Aorta (tissue), 5 donors: Measurements from ENCODE around the gene MED27. TPM values are rescaled to one million over a fixed set of nuclear protein-coding genes. Genes with fewer than 3 reads are reported as not detected.

ENCODE experiments used
- ATAC-seq: fragments of 200-7000 bp; cut with Tn5 transposase; one replicate; pipeline ENCODE4 v1.9.1; 2022; ENCODE audit warnings: moderate library complexity; ENCODE audit not compliant: low FRiP score
- DNase-seq, 2 donors: peaks; one replicate each; pipeline ENCODE4 v3.0.0-alpha.2; 2020
- H3K27ac ChIP-seq, 2 donors: one replicate each; pipeline ENCODE4 v1.5.1; 2013; ENCODE audit warnings: low read length in 2 of 2, mild to moderate bottlenecking in 2 of 2, moderate library complexity in 2 of 2, control low read depth in 1 of 2, inconsistent platforms in 1 of 2, low read depth in 1 of 2
- H3K27me3 ChIP-seq, 2 donors: one replicate each; pipeline ENCODE4 v1.6.1; 2013; ENCODE audit warnings: control low read depth in 1 of 2, low read length in 1 of 2, mild to moderate bottlenecking in 1 of 2, moderate library complexity in 1 of 2; ENCODE audit not compliant: insufficient read depth in 2 of 2, control insufficient read depth in 1 of 2
- H3K36me3 ChIP-seq, 2 donors: one replicate each; pipeline ENCODE4 v1.6.1; 2013; ENCODE audit warnings: control low read depth in 1 of 2, low read length in 1 of 2, mild to moderate bottlenecking in 1 of 2; ENCODE audit not compliant: insufficient read depth in 2 of 2, control insufficient read depth in 1 of 2
- H3K4me1 ChIP-seq, 2 donors: one replicate each; pipeline ENCODE4 v1.6.1; 2013; ENCODE audit warnings: low read length in 2 of 2, control low read depth in 1 of 2, mild to moderate bottlenecking in 1 of 2, moderate library complexity in 1 of 2; ENCODE audit not compliant: insufficient read depth in 2 of 2, control insufficient read depth in 1 of 2
- H3K4me3 ChIP-seq, 2 donors: one replicate each; pipeline ENCODE4 v1.5.1; 2013; ENCODE audit warnings: low read length in 2 of 2, control low read depth in 1 of 2, mild to moderate bottlenecking in 1 of 2
- H3K9me3 ChIP-seq: one replicate; pipeline ENCODE4 v1.6.1; 2013; ENCODE audit warnings: mild to moderate bottlenecking, low read length; ENCODE audit not compliant: control insufficient read depth
- WGBS, 2 donors: extraction: QIAGEN DNeasy Blood & Tissue Kit; methylation state at CpG; one replicate each; pipeline ENCODE4 v1.1.7; 2013; 5-methylcytosine and 5-hydroxymethylcytosine counted together
- intact Hi-C, 2 donors: fragments of 100-400 bp; cut with DNase I; formaldehyde crosslinking; loops; one replicate each; pipeline versions ENCODE4 v1.14.2 to v1.15.0; 2022
- polyA plus RNA-seq, 2 donors: library from polyadenylated mRNA; stranded (reverse); fragments of 200-250 nt; gene quantifications; one replicate each; pipeline ENCODE4 v1.2.3, GENCODE V29; 2013
- total RNA-seq, 2 donors: library from RNA; stranded (reverse); fragmentation: NEBNext Ultra II Directional; extraction: Animal tissue kit (Norgen Biotek cat#: 25700); gene quantifications; one replicate each; pipeline ENCODE4 v1.2.1, GENCODE V29; 2021
- donor health status: healthy with polysubstance abuse.
- donor health status: Bipolar disorder and iron deficiency.
- donor health status: DM: no; HTN: no; CAD: no.
- donor health status: DM: no; HTN: no; CAD: no.
- donor health status: DM: yes; HTN: yes; CAD: no.

Gene MED27
- total and polyA plus RNA-seq, 4 donors: 15.5 to 25.1 (median 20.9) TPM

DNA sequence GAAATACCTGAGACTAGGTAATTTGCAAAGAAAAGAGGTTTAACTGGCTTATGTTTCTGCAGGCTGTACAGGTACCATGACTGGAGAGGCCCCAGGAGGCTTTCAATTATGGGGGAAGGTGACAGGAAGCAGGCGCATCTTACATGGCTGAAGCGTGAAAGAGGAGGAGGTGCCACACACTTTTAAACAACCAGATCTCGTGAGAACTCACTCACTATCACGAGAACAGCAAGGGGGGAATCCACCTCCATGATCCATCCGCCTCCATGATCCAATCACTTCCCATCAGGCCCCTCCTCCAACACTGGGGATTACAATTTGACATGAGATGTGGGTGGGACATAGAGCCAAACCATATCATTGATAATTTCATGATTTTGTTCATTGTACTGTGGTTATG is 2.5 kb upstream of the MED27 start:
- WGBS, 2 donors: 69 to 70% methylated on average over 5 of the region's 5 CpGs
- intact Hi-C loops: no loop called here
- Histone ChIP-seq H3K4me3 (no peak overlapping the region), H3K27me3 (peaks cover 0 to 2% of the 10 kb centered on the region in 2 donors), H3K27ac (no peak overlapping the region), H3K36me3 (no peaks in the 10 kb centered on the region), H3K4me1 (peaks cover 2 to 9% of the 10 kb centered on the region in 2 donors), H3K9me3 (no peaks in the 10 kb centered on the region)
- ATAC-seq (no peak), DNase-seq (no peak)

DNA sequence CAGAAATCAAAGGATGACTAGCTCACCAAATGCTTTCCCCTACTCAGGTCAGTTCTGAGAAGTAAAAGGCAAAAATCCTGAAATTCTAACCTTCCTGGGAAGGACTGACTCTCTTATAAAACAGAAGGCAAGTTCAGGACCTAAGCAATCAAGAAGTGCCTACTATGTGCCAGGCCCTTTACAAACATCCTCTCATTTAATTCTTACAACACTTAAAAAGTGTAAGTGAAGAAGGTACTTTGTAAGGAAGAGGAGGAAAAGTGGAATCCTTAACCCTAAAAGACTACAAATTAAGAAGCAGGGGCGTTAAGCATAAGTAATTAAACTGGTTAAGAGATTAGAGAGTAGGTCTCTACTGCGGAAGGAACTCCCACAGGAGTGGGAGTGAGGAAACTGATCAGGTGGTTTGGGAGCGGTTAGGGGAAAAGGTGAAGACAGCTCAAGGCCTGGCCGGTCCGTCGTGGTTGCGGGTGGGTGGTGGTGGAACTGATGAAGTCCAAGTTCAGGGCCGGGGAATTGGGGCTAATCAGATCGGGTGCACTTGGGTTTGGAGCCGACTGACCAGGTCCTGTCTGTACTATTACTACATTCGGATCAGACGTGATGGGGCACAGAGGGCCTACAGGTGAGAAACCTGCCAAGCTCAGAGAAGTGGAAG is 839 bp downstream of the MED27 start:
- DNase-seq: no peak
- intact Hi-C loops: loop anchor here (10.0 kb wide), 2 partner anchors 156 to 166 kb away; no protein-coding TSS in a partner anchor

DNA sequence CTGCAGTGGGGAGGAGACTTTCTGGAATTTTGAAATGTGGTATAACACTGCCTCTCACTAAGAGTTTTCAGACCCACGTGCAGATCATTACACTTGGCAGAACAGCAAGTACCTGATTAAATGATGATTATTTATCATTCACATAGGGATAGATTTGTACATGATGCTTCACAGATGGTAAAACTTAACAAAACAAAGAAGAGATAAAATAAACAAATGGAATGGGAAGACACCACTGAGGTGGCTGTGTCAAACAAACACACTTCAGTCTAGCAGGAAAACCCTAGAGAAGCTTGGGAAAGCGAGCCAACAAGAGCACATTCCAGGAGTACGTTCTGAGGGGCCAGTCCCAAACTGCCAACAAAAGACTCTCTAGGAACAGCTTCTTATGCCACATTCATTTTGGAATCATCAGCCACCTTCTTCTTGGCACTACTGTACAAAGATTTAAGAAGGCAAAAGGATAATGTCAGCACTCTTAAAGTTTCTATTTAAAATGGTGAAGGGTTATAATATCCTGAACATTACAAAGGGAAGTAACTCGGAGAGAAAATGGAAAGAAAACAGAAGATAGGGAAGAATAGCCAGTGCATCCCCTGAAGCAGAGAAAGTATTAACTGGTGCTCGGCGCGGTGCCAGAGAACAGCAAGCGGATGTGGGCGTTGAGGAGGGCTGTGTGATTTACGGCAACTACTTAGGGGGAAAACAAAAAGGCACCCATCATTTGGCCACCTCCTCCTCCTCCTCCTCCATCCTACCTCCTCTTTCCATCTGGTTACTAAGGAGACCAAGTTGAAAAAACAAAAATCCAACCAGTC is 1.6 kb downstream of the MED27 start:
- peaks cover 2 to 16% of the 10 kb centered on the region in 2 donors for H3K4me1 ChIP-seq
- DNase-seq: peak; percentile 65 to 87
- intact Hi-C loops: loop anchor here (10.0 kb wide), 2 partner anchors 157 to 167 kb away; no protein-coding TSS in a partner anchor

More for the DNA sequence above, 839 bp downstream of the MED27 start:
- H3K4me3 ChIP-seq: peak overlapping the region; percentile 79 to 89
- peak overlapping the region in 1 of 2 donors; percentile 11 for H3K27ac ChIP-seq
- no peaks in the 10 kb centered on the region for H3K27me3 ChIP-seq
- H3K4me1 ChIP-seq: peaks cover 2 to 13% of the 10 kb centered on the region in 2 donors
- peak; percentile 16 for ATAC-seq
- WGBS, 2 donors: 2% methylated on average over 12 of the region's 12 CpGs
- no peaks in the 10 kb centered on the region for H3K36me3 ChIP-seq
- no peaks in the 10 kb centered on the region for H3K9me3 ChIP-seq

DNA sequence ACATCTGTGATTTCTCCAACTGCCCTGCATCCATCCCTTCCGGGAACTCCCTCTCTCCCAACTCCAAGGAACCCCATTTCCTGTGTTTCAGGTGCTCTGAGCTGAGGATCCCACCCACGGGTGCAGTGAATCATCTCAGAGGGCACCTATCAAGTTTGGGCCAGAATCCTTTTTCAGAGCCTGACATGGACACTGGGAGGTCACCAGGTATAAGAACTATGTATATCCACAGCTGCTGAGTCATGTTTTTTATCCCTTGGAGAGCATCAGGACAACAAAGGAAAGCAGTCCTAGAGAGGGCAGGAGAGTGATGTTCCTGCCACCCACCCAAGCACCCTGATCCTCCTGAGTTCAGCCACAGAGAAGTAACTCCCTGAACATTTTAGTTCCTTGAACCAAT is 3.8 kb downstream of the MED27 start:
- Histone ChIP-seq H3K4me1 (peaks cover 2 to 18% of the 10 kb centered on the region in 2 donors), H3K9me3 (no peaks in the 10 kb centered on the region), H3K4me3 (no peak overlapping the region), H3K27ac (peak overlapping the region in 1 of 2 donors; percentile 2), H3K27me3 (no peaks in the 10 kb centered on the region), H3K36me3 (no peaks in the 10 kb centered on the region)
- ATAC-seq: no peak
- 72 to 76% methylated on average over 2 of the region's 2 CpGs for WGBS, 2 donors
- intact Hi-C loops: loop anchor here (10.0 kb wide), 2 partner anchors 159 to 169 kb away; no protein-coding TSS in a partner anchor
- no peak for DNase-seq

More for the DNA sequence above, 1.6 kb downstream of the MED27 start:
- 6 to 15% methylated on average over 10 of the region's 10 CpGs for WGBS, 2 donors
- H3K27me3 ChIP-seq: no peaks in the 10 kb centered on the region
- H3K36me3 ChIP-seq: no peaks in the 10 kb centered on the region
- peak overlapping the region; percentile 79 to 89 for H3K4me3 ChIP-seq
- no peaks in the 10 kb centered on the region for H3K9me3 ChIP-seq
- no peak for ATAC-seq
- H3K27ac ChIP-seq: peak overlapping the region; percentile 38 to 57

DNA sequence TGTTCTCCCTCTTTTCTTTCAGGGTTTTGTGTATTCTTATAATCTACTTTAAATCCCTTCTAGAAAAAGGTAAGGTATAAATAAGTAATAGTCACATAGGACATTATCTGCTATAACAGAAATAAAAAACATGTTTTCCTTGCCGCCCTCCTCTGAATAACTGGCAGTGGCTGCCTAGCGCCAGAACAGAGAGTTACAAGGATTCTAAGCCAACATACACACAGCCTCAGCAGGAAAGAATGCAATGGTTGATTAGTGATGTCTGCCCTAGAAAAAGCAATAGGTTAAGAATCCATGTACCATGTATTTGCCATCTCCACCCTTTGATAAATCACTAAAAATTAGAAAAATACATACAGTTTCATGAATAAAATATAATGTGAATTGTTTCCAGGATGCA is 4.9 kb downstream of the MED27 start:
- Histone ChIP-seq H3K9me3 (no peaks in the 10 kb centered on the region), H3K27ac (no peak overlapping the region), H3K27me3 (no peaks in the 10 kb centered on the region), H3K4me3 (no peak overlapping the region), H3K36me3 (no peaks in the 10 kb centered on the region), H3K4me1 (peaks cover 2 to 18% of the 10 kb centered on the region in 2 donors)
- intact Hi-C loops: loop anchor here (10.0 kb wide), 2 partner anchors 160 to 170 kb away; no protein-coding TSS in a partner anchor
- DNase-seq (no peak), ATAC-seq (peak; percentile 65)
- WGBS, 2 donors: 0 to 8% methylated on average over 2 of the region's 2 CpGs

DNA sequence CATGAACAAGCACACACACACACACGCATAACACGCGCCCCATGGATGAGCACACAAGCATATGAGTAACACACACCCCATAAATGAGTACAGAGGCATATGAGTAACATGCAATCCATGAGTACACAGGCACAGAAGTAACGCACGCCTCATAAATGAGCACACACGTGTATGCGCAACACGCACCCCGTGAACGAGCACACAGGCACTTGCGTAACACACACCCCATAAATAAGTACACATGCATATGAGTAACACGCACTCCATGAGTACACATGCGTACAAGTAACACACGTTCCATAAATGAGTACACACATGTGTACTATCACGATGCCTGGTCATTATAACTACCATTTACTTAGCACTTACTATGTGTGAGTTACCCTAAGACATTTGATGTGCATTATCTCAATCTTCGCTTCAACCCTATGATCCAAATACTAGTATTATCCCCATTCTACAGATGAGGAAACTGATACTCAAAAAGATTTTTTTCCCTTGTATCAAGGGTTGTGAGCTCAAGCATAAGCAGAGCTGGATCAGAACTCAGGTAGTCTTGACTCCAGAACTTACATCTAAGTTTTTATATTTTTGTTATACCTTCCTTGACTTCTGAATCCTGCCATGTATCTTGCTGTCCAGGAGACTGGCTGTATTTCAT is 7.7 kb downstream of the MED27 start:
- 97 to 98% methylated on average over 16 of the region's 16 CpGs for WGBS, 2 donors
- H3K4me3 ChIP-seq: no peak overlapping the region
- no peak for DNase-seq

DNA sequence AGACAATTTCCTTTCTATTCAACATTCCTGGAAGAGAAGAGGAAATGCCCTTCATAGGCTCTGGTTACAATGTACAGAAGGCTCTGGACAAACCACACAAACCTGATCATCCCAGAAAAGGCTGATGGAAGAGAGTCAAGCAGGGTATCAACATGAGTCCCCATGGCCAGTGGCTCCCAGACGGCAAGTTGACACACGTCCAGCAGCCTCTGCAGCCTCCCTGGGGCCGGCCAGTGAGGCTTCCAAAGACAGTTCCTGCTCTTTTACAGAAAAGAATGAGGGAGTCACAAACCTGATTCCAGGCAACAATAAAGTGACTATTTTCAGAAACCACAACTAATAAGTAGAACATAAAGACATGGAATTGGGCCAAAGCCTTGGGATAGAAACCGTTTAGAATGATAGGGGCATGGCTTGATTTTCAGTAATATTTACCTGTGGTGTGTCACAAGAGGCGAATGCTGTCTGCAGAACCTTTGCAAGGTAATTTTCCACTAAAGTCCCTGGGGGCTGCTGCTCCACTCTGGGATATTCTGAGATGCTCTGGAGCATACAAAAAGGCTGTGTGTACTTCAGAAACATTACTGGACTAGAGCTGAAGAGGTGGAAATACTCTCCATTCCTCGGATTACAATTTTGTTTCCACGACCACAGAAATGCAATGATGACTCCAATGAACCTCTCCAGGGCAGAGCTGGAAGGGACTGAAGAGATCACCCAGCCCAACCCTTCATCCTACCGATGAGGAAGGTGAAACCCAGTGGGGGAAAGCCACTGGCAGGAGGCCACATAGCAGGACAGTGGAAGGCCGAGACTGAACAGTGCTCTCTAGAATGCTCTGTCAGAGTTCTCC is 10.4 kb downstream of the MED27 start:
- DNase-seq (no peak), ATAC-seq (no peak)
- Histone ChIP-seq H3K36me3 (no peaks in the 10 kb centered on the region), H3K4me3 (no peak overlapping the region), H3K27me3 (no peaks in the 10 kb centered on the region), H3K9me3 (no peaks in the 10 kb centered on the region), H3K27ac (no peak overlapping the region), H3K4me1 (peaks cover 0 to 5% of the 10 kb centered on the region in 2 donors)
- intact Hi-C loops: no loop called here
- 55 to 58% methylated on average over 9 of the region's 9 CpGs for WGBS, 2 donors

More for the DNA sequence above, 7.7 kb downstream of the MED27 start:
- Histone ChIP-seq H3K27ac (no peak overlapping the region), H3K36me3 (no peaks in the 10 kb centered on the region), H3K27me3 (no peaks in the 10 kb centered on the region), H3K9me3 (no peaks in the 10 kb centered on the region), H3K4me1 (peaks cover 0 to 9% of the 10 kb centered on the region in 2 donors)
- intact Hi-C loops: loop anchor here (10.0 kb wide), 2 partner anchors 163 to 173 kb away; no protein-coding TSS in a partner anchor
- ATAC-seq: no peak

DNA sequence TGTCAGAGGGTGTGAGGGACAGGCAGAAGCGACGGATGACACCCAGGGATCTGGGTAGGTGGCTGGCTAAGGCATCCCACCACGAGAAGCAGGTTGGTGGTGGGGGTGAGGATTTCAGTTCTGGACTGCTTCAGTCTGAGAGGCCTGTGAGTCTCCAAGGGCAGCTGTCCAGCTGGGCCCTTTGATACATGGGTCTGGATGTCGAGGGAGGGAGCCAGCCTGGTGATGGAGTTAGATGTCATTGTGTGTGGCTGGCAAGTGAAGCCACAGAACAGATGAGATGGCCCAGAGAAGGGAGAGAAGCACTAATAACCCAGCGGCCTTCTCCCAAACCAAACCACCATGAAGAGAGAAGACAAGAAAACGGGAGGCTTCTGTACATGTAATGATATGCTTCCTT is 11.1 kb downstream of the MED27 start:
- Histone ChIP-seq H3K4me3 (no peak overlapping the region), H3K27me3 (no peaks in the 10 kb centered on the region), H3K4me1 (peaks cover 0 to 5% of the 10 kb centered on the region in 2 donors), H3K36me3 (no peaks in the 10 kb centered on the region), H3K27ac (no peak overlapping the region), H3K9me3 (no peaks in the 10 kb centered on the region)
- DNase-seq (no peak), ATAC-seq (no peak)
- 80 to 81% methylated on average over 6 of the region's 6 CpGs for WGBS, 2 donors
- intact Hi-C loops: no loop called here
